ENCODE measurements around the gene INSC. TPM values are rescaled to one million over a fixed set of nuclear protein-coding genes. Genes with fewer than 3 reads are reported as not detected.

Gene INSC
- total RNA-seq, 2 experiments from 2014 or later, result not detected

DNA sequence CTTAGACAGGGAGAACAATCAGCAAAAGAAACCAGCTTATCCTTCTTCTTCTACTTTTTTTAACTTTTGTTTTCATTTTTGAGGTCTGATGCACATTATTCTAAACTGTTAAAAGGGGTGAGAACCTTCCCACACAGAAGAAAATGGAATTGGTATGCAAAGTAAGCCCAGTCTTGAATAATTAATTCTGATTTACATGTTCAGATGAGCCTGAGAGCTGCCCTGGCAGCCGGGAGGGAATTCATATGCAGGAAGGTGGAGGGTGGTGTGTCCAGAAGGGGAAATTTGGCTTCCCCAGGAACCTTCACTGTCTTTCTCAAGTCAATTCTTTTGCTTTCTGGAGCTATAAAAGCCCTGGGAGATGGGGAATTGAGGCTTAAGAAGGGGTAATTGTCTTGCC lies 181.0 kb downstream of the INSC start:
- Mint-ChIP-seq H3K9me3 (no peaks in the 10 kb centered on the region), H3K36me3 (ENCODE audit: low read depth) (no peaks in the 10 kb centered on the region), H3K4me3 (no peak overlapping the region), H3K4me1 (ENCODE audit: low read depth) (no peaks in the 10 kb centered on the region), H3K27me3 (peaks cover 14% of the 10 kb centered on the region), H3K27ac (no peak overlapping the region)
- no peak for ATAC-seq (ENCODE audit: poor library complexity)
- H3K4me1 ChIP-seq (ENCODE audit: insufficient read depth, low read length), result no peaks in the 10 kb centered on the region
- no peaks in the 10 kb centered on the region for H3K36me3 ChIP-seq (ENCODE audit: insufficient read depth, low read length)
- no peak overlapping the region for H3K27ac ChIP-seq (ENCODE audit: low read depth in 1 of 2, low read length in 2 of 2)
- POLR2A ChIA-PET, result no interaction called here
- no peaks in the 10 kb centered on the region for H3K27me3 ChIP-seq (ENCODE audit: control insufficient read depth in 1 of 2, insufficient read depth in 2 of 2, low read length in 2 of 2)
- intact Hi-C loops (cut with DNase I, micrococcal nuclease), result no loop called here
- no peak for DNase-seq
- TF ChIP-seq, protein P1, sequence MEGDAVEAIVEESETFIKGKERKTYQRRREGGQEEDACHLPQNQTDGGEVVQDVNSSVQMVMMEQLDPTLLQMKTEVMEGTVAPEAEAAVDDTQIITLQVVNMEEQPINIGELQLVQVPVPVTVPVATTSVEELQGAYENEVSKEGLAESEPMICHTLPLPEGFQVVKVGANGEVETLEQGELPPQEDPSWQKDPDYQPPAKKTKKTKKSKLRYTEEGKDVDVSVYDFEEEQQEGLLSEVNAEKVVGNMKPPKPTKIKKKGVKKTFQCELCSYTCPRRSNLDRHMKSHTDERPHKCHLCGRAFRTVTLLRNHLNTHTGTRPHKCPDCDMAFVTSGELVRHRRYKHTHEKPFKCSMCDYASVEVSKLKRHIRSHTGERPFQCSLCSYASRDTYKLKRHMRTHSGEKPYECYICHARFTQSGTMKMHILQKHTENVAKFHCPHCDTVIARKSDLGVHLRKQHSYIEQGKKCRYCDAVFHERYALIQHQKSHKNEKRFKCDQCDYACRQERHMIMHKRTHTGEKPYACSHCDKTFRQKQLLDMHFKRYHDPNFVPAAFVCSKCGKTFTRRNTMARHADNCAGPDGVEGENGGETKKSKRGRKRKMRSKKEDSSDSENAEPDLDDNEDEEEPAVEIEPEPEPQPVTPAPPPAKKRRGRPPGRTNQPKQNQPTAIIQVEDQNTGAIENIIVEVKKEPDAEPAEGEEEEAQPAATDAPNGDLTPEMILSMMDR (IDR thresholded peaks at IDR 0.05), result no peak
- CTCF ChIA-PET, result no interaction called here
- H3K9me3 ChIP-seq (ENCODE audit: control insufficient read depth in 1 of 2, insufficient read depth in 1 of 2, low read length in 2 of 2), result no peaks in the 10 kb centered on the region
- no peak overlapping the region for H3K4me3 ChIP-seq (ENCODE audit: low read length)

Other genes starting within 250 kb of the INSC start
- 10 to 100 TPM; 14.2 to 15.8 TPM for gene CYP2R1, start 222.7 kb upstream of the INSC start, total RNA-seq
- not detected for gene CALCA, start 142.6 kb upstream of the INSC start, total RNA-seq
- gene CALCB, start 41.3 kb upstream of the INSC start, total RNA-seq, result under 1 TPM; 0.30 to 0.39 TPM